Uterus (tissue), 4 donors: Measurements from ENCODE around the gene MAP3K6. TPM values are rescaled to one million over a fixed set of nuclear protein-coding genes. Genes with fewer than 3 reads are reported as not detected.

ENCODE experiments used
- DNase-seq, 2 donors: peaks; one replicate each; pipeline ENCODE4 v3.0.0-alpha.2; 2019 to 2020
- H3K27ac ChIP-seq, 2 donors: fragments of 200-600 bp; sonication (generic); 1 replicate in 1 of 2; 2 replicates in 1 of 2; pipeline ENCODE4 v1.5.1; 2016 to 2018
- H3K27me3 ChIP-seq, 2 donors: fragments of 200-600 bp; sonication (generic); one replicate each; pipeline ENCODE4 v1.5.1; 2018 to 2019; ENCODE audit warnings: control low read depth in 1 of 2
- H3K36me3 ChIP-seq, 2 donors: fragments of 200-600 bp; sonication (generic); one replicate each; pipeline ENCODE4 v1.5.1; 2019; ENCODE audit warnings: control low read depth in 1 of 2
- H3K4me1 ChIP-seq, 2 donors: fragments of 200-600 bp; sonication (generic); one replicate each; pipeline ENCODE4 v1.5.1; 2018 to 2019; ENCODE audit warnings: control low read depth in 1 of 2
- H3K4me3 ChIP-seq, 2 donors: fragments of 200-600 bp; sonication (generic); 1 replicate in 1 of 2; 2 replicates in 1 of 2; pipeline ENCODE4 v1.5.1; 2018 to 2019; ENCODE audit warnings: mild to moderate bottlenecking in 1 of 2
- H3K9me3 ChIP-seq, 2 donors: fragments of 200-600 bp; sonication (generic); one replicate each; pipeline ENCODE4 v1.5.1; 2019; ENCODE audit warnings: control low read depth in 1 of 2
- CTCF ChIP-seq, 4 experiments: fragments of 200-600 bp in 2 of 4; fragments of 450-650 bp in 2 of 4; sonication (generic) in 2 of 4; IDR thresholded peaks; one replicate each; pipeline ENCODE4 v1.5.1; 2016 to 2019; ENCODE audit warnings: antibody characterized with exemption in 4 of 4, mild to moderate bottlenecking in 2 of 4, moderate library complexity in 1 of 4
- POLR2A ChIP-seq, 2 donors: fragments of 450-650 bp; IDR thresholded peaks; one replicate each; pipeline ENCODE4 v1.6.1; 2016; ENCODE audit warnings: antibody characterized with exemption in 2 of 2, mild to moderate bottlenecking in 1 of 2, moderate library complexity in 1 of 2
- intact Hi-C: fragments of 100-400 bp; cut with DNase I; formaldehyde crosslinking; loops from one replicate; pipeline ENCODE4 v1.15.1; 2023; ENCODE audit warnings: low total_unique reads
- total RNA-seq, 4 donors: library from RNA; depleted of rRNA in 3 of 4; stranded (reverse); fragments of >200 nt in 3 of 4; gene quantifications; one replicate each; pipeline versions ENCODE4 v1.1.0 to v1.2.4, GENCODE V29; 2014 to 2023
- donor health status: DM: yes; HTN: yes; CAD: no.

The MAP3K6 gene
- total RNA-seq, 4 donors from 2014 or later = 10.9 to 124 (median 16.5) TPM

DNA sequence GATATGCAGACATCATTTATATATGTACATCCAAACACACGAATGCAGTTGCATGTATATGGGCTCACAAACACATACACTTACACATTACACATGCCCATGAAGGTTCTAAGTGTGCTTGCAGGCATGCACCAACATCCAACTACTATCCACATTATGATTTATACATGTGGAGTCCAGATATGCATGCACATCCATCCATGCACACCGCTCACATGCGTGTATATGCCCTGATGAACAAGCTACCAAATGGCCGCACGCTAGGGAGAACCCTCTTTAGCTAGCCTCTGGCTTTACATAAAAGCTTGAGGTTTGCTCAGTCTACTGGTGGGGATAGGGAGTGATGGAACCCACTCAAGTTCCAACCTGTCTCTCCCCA is 34.2 kb upstream of the MAP3K6 start:
- intact Hi-C loops = loop anchor here (5.0 kb wide), 1 partner anchor 206 kb away; no protein-coding TSS in a partner anchor
- Histone ChIP-seq H3K27me3 (no peaks in the 10 kb centered on the region), H3K36me3 (no peaks in the 10 kb centered on the region), H3K4me1 (peaks cover 6 to 17% of the 10 kb centered on the region in 2 donors), H3K27ac (no peak overlapping the region), H3K4me3 (no peak overlapping the region), H3K9me3 (no peaks in the 10 kb centered on the region)
- no peak for DNase-seq
- TF ChIP-seq CTCF (IDR thresholded peaks at IDR 0.05) = no peak
- TF ChIP-seq POLR2A (IDR thresholded peaks at IDR 0.05) = no peak

- H3K4me3 ChIP-seq = no peak overlapping the region
- DNase-seq = no peak
- H3K27me3 ChIP-seq = no peaks in the 10 kb centered on the region
- TF ChIP-seq CTCF (IDR thresholded peaks at IDR 0.05) = no peak
- TF ChIP-seq POLR2A (IDR thresholded peaks at IDR 0.05) = no peak
- no peaks in the 10 kb centered on the region for H3K36me3 ChIP-seq
- peaks cover 6 to 17% of the 10 kb centered on the region in 2 donors for H3K4me1 ChIP-seq
- H3K27ac ChIP-seq = no peak overlapping the region
- intact Hi-C loops = loop anchor here (5.0 kb wide), 1 partner anchor 207 kb away; no protein-coding TSS in a partner anchor
- H3K9me3 ChIP-seq = no peaks in the 10 kb centered on the region
Measured at GRCh38 chr1:27400082-27400962, 33.6 kb upstream of the MAP3K6 start.

DNA sequence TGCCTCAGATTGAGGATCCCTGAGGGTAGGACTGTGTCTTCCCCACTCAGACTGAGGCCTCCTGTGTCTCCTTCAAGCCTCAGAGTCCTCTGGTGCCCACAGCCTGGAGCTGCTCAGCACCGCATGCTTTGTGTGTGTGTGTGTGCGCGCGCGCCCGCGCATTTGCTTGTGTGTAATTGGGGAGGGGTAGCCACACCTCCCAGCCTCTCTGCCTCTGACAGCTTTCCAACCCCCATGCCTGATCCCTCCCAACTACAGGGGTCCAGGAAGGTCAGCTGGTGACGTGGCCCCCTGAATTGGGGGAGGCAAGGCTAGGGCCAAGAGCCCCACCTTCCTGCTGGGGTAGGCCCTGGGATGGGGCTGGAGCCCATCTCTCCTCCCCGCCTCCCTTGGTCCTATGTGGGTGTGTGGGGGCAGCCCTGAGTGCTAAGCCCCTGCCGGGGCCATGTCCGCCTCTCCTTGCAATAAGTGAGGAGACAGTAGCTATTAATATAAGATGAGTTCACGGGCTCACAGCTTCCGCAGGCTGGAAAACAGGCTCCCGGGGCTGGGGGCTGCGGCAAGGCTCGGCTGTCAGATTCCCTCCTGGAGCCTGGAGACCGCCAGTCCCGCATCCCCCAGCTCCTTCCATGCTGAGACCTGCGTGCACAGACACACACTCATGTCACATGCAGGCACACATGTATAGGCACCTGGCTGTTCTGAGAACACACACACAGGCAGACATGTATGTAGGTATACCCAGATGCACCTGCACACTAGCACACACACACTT is 32.7 kb upstream of the MAP3K6 start:
- no peak for DNase-seq
- no peak overlapping the region for H3K27ac ChIP-seq
- peaks cover 6 to 17% of the 10 kb centered on the region in 2 donors for H3K4me1 ChIP-seq
- no peak overlapping the region for H3K4me3 ChIP-seq
- no peaks in the 10 kb centered on the region for H3K9me3 ChIP-seq
- no peak for TF ChIP-seq CTCF (IDR thresholded peaks at IDR 0.05)
- TF ChIP-seq POLR2A (IDR thresholded peaks at IDR 0.05) = no peak
- intact Hi-C loops = loop anchor here (5.0 kb wide), 2 partner anchors 208 to 263 kb away; no protein-coding TSS in a partner anchor
- no peaks in the 10 kb centered on the region for H3K36me3 ChIP-seq
- no peaks in the 10 kb centered on the region for H3K27me3 ChIP-seq

DNA sequence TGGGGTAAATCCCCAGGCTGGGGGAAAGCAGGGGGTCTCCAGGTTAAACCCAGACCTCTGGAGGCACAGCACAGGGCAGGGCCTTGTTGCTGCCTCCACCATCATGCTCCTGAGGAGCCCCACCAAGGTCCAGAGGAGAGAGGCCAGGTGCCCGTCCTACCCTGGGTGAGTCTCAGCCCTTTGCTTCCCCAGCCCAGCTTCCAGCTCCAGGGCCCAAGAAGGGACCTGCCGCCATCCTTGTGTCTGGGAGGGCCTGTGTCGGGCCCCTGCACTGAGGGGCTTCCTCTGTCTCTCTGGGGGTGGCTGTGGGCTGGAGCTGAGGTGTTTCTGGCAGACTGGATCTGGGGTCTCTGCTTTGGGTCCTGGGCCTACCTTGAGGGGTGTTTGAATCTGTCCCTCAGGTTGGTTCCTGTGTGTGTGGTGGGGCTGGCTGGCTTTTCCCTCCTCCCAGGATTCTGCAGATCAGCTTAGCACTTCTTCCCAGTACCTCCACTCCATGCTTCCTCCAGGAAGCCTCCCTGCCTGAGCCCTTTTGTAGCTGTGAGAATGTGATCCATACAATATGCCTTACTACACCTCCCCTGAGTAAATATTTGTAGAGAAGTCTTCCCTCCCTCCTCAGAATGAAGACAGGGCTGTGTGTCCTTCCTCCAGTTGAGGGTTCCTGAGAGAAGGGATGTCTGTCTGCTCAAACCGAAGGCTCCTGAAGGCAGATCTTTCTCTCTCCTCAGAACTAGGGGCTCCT is 31.8 kb upstream of the MAP3K6 start:
- Histone ChIP-seq H3K4me1 (peaks cover 6 to 12% of the 10 kb centered on the region in 2 donors), H3K4me3 (no peak overlapping the region), H3K9me3 (no peaks in the 10 kb centered on the region), H3K27ac (no peak overlapping the region), H3K36me3 (no peaks in the 10 kb centered on the region), H3K27me3 (no peaks in the 10 kb centered on the region)
- no peak for DNase-seq
- TF ChIP-seq POLR2A (IDR thresholded peaks at IDR 0.05) (no peak), CTCF (IDR thresholded peaks at IDR 0.05) (no peak)
- intact Hi-C loops = loop anchor here (5.0 kb wide), 1 partner anchor 264 kb away; no protein-coding TSS in a partner anchor
